GM04504 (cell line): ENCODE measurements around the gene LANCL2.
"Not testable (repeated sequence)": the region's sequence is repeated elsewhere in the genome, so short reads cannot be mapped to it uniquely, and the experiment has no call there.

ENCODE experiments used
- DNase-seq: peaks from one replicate; pipeline ENCODE4 v3.0.0-alpha.2; 2012; ENCODE audit warnings: low read depth

The LANCL2 gene

DNA sequence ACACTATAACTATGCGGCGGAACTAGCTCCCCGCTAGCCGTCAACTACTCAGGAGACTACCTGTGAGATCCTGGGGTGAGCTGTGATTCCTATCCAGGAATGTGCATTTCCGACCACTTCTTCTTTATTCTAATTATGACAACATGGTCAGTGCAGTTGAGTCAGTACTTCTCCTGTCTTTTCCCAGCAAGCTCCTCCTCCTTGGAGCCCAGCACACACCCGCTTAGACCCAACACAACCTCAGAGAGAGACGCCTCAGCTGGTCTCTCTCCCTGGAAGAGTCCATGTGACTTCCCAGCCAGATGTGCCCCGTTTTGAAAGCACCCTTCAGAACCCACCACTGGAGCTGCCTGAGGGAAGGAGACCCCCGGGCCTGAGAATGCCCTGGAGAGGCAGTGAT lies 106.5 kb downstream of the LANCL2 start:
- DNase-seq, result not testable (repeated sequence)

DNA sequence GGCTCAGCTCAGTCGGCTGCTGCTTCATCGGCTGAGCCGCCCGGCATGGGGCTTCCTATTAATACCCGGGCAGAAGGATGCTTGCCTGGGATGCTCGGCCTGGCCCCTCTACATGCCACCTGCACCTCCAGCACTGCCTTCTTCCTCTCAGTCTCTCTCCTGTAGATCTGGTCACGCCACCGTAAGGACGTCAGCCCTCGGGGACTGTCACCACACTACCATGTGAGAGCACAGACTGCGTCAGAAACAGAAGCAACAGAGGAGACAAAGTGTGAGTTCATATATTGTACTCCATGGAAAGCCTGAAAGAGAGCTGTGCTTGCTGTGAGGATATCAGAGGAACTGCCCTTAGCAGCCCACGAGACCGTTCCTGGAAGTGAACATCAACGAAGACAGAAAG lies 107.3 kb downstream of the LANCL2 start:
- not testable (repeated sequence) for DNase-seq

DNA sequence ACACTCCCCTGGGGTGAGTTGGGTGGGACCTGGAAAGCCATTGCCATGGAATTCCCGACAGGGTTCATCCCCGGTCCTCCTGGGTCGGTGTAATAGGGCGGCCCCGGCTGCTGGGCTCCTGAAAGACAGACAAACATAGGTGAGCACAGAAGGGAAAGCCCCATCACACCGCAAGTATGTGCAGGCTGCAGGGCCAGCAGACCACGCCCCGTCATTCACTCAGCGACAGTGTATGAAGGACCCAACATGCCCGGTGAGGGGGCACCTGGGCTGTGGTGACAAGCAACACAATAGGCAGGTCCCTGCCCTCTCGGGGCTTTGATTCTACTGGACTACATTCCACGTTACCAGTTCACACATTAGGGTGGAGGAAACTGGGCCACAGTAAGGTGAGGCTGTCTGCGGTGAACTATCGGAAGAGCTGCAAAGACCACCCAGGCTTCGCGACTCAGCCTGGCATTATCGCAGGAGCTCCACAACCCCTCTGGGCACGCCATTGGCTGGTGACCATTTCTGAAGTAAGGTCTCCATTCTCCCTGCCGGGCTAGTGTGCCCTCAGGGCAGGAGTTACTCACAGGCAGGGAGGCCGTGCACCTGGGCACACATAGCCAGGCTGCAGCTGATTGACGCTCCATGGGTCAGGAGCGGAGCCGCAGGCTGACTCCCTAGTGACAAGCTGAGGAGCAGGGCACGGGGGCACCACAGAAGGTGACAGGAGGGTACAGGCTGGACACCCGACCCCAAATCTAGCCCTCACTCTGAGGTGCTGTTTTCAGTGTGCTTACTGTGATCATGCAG lies 108.0 kb downstream of the LANCL2 start:
- DNase-seq, result no peak

DNA sequence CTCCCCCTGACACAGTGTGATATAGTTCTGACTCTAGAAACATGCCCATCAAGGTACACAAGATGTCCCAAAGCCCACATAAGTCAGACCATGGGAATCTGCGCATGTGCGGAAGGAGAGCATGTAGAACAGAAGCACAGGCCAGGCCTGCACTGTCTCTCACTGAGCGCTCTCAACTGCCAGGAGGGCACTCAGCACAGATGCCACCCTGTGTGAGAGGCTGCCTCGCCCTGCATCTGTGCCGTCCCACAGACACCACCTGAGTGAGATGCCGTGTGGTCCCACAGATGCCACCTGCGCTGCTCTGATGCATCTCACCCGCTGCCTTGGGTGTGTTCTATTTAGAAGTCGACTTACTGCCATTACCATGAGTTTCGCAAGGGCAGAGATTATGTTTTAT lies 108.8 kb downstream of the LANCL2 start:
- no peak for DNase-seq

DNA sequence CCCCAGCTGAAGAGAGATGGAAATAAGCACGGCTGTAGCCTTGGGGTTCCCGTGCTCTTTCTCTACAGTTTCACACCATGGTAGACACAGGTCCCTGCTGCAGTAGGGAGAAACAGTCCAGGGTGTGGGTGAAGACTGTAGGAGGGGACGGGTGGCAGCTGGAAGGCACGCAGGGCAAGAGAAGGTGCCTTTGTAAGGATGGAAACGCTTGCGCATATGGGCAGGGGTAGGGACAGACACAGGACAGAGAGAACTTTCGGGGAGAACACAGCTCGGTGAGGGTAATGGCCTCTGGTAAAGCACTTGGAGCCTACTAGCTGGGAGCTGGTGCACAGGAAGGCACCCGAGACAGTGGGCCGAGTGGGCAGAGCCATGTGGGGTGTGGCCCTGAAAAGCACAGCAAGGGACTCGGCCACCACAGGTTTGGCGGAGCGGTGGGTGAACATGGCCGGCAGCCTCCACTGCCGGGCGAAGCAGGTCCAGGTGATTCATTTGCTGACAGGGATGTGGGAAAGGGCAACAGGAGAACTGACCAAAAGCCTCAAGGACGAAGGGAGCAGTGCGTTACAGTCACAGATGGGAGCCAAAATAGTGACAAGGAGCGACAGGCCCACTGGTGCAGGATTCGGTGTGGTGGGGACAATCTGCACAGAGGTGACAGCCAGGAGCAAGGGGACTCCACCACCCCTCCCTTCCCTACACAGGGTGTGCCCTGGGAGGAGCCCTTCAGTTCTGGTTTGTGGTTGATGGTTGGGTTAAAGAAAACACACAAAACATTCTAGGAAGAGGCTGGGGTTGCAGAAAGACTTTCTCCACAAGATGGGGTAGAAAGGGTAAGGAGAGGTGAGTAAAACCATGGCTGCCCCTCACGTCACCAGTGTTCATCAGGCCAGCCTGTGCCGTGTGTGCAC lies 110.1 kb downstream of the LANCL2 start:
- DNase-seq, result no peak

DNA sequence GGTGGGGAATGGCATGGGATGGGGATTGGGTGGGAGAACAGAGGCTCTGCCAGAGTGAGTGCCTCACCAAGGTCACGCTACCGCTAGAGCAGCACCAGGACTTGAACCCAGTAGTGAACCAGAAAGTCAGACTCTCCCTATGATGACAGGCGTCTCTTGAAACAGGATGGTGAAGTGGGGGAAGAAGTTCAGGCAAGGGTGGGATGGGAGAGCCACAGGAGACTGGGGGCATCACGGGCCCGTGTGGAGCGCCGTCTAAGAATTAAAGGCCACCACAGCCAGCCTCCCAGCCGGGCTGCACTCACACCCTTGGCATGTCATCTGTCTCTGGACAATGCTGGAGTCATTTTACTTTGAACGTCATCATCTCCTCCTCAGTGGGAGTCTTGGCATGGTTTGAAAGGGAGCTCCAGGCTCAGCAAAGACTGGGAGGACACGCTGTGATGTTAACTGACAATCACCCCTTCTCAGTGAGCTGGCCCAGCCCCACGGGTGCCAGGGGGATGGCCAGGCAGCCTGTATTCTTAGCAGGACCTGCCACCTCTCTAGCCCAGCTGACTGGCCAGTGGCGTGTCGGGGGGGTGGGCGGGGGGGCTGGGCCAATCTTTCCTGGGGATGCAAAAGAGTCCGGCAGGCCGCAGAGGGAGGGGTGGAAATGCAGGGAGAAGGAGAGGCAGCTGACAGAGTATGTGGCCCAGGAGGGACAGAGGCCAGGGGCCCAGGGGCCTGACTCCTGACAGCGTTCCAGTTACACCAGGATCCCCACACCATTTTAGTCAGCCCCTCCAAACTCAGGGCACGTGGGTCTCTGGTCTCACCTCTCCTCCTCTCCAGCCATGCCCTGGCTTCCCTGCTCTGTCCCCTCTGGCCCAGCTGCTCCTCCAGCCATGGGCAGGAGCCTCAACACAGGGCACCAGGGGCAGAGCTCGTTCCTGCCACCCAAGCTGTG lies 111.0 kb downstream of the LANCL2 start:
- DNase-seq, result peak; percentile 52

DNA sequence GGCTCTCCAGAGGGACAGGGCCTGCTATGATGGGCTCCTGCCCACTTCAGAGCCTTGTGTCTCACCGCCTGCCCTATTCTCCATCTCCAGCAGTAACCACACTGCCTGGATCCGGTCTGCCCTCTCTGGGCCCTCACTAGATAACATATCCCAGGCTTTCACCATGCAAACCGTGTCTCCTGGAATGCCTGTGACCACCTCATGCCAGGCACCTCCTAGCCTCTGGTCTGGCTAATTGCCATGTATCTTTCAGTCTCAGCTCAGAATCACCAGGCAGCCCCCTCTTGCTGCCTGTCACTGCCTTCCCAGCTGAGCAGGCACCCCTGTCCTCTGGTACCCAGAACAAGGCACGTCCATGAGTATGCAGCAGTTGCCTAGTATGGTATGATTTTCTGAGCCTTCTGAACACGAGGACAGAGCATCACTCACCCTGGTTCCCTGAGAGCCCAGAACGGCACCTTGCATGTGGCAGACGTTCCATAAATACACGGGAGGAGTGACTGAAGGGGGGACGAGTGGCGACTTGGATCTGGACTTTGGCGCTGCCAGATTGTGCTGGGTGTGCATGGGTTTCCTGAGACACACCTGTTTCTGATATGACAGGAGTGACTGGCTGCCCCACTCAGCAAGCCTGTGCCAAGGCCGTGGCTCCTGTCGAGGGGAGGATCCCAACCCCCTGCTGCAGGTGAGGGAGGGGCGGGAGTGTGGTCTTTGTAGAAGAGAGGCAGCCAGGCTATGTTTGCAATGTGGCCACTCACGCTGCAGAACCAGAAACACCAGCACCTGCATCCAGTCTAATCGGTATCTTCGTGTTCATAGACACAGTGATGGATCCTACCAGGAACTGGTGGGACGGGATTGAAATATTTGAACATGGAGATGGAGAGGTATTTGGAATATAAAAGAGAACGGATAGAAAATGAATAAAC lies 112.0 kb downstream of the LANCL2 start:
- DNase-seq, result no peak

DNA sequence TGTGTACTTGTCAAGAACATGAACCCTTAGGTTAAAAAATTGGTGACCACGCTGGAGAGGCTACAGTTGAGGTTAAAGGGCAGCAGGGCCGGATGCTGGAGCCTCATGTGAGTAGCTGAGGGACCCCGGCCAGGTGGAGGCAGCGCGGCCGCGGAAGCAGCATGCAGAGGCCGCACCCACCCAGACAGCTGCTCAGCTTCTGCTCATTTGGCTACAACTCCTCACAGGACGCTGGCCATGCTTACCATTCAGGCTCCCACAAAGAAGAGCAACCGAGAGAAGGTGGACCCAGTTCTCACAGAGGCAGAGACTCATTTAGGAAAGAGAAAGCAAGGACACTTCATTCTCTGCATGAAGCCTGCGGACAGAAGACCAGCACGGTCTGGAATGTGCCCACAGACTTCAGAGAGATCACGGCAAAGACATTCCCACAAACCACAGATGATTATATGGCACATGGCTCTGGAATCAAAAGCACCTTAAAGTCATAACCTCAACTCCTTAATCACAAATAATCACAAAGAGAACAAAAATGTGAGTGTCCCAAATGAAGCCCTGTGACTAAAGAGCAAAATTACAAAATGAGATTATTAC lies 112.7 kb downstream of the LANCL2 start:
- peak; percentile 84 for DNase-seq

DNA sequence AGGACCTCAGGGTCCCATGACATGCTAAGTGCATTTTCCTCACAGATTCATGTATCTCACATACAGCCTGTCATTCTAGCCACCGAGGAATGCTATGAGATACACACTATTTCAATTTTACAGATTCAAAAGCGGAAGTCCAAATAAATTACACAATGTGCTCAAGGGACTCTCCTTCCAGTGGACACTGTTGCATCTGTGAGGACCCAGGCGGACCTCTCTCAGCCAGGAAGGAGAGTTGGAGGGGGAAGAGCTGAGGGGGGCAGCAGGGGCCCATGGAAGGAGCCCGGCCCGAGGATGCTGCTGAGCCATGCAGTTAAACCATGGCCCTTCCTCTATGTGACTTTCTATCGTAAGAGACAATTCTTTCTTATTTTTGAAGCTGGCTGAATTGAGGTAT lies 113.6 kb downstream of the LANCL2 start:
- DNase-seq, result no peak

DNA sequence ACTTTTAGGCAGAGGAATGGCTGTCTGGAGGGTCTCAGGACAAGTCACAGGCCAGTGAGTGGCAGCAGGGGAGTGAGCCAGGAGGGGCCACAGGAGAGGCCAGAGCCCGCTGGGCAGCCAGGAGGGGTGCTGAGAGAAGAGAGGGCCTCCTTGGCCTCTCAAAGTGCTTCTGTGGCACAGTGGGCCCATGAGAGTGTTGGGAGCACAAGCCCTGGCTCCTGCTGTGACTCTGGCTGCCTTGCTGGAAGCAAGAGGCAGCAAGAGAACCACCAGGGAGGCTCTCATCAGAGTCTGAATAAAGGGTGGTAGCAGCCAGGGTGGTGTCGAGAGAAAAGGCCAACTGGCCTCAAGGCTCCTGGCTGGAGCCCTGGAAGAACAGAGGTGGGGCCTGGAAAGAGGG lies 116.0 kb downstream of the LANCL2 start:
- no peak for DNase-seq

DNA sequence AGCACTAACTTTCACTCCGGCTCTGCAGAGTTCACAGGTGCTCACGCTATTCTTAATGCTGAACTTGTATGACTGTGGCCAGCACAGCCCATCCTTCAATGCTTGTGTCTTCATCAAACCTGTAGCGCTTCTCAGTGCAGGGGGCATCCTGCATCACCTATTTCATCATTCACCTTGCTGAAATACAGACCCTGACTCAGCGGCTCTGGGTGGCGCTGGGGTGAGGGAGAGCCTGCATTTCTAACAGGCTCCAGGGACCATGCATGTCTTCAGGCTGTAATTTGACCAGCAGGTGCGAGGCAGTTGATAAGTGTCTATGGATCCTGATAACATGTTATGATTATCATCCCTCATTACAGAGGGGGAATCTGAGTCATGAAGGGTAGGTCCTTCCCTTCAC lies 117.9 kb downstream of the LANCL2 start:
- no peak for DNase-seq
